Endothelial cell of umbilical vein (primary cell): ENCODE data around the gene DNAH3. TPM values are rescaled to one million over a fixed set of nuclear protein-coding genes. Genes with fewer than 3 reads are reported as not detected.

Experiments used
- BruUV-seq: library from RNA; stranded (reverse); fragments of 400-500 nt; replicated peaks from 2 replicates; lab custom pipeline; 2021; lab: Mats Ljungman, UMichigan
- CTCF ChIA-PET: fragments of 300-600, 350-600 bp; sonication (Branson Sonifier 250); formaldehyde crosslinking; loops from one replicate; lab custom pipeline; 2021; ENCODE audit warnings: antibody characterized with exemption, inconsistent platforms; lab: Charles Lee
- POLR2A ChIA-PET: fragments of 300-600, 350-600 bp; sonication (Branson Sonifier 250); formaldehyde crosslinking; loops from one replicate; lab custom pipeline; 2021; ENCODE audit warnings: antibody characterized with exemption, inconsistent platforms; lab: Charles Lee
- DNase-seq: peaks from one replicate; pipeline ENCODE4 v3.0.0-alpha.2; 2011; ENCODE audit warnings: low read depth, low spot score
- FAIRE-seq: peaks from 2 replicates; lab custom pipeline; 2011; peaks lifted over from hg19 to GRCh38; lab: Jason Lieb, UNC
- H2AFZ ChIP-seq: 2 replicates; pipeline ENCODE4 v1.6.0; 2012; ENCODE audit warnings: low read depth, low read length, control low read depth, inconsistent platforms
- H3K27ac ChIP-seq: 2 replicates; pipeline ENCODE4 v1.5.1; 2011; ENCODE audit warnings: low read depth, mild to moderate bottlenecking, control low read depth, low read length, moderate library complexity; ENCODE audit not compliant: insufficient read depth
- H3K27me3 ChIP-seq, 2 experiments: 2 replicates each; pipeline versions ENCODE4 v1.6.0 to v1.6.1; 2011; ENCODE audit warnings: low read length in 2 of 2, mixed read lengths in 1 of 2; ENCODE audit not compliant: control insufficient read depth in 2 of 2, insufficient read depth in 2 of 2
- H3K36me3 ChIP-seq, 2 experiments: 2 replicates in 1 of 2; 3 replicates in 1 of 2; pipeline ENCODE4 v1.5.1; 2011; ENCODE audit warnings: low read length in 2 of 2, mild to moderate bottlenecking in 1 of 2, moderate library complexity in 1 of 2; ENCODE audit not compliant: control insufficient read depth in 2 of 2, insufficient read depth in 2 of 2; ENCODE audit errors: extremely low read depth in 1 of 2
- H3K4me1 ChIP-seq: 3 replicates; pipeline ENCODE4 v1.5.1; 2011; ENCODE audit warnings: mild to moderate bottlenecking, low read length; ENCODE audit not compliant: control insufficient read depth, insufficient read depth; ENCODE audit errors: extremely low read depth
- H3K4me2 ChIP-seq: 2 replicates; pipeline ENCODE4 v1.6.1; 2011; ENCODE audit warnings: low read length, control low read depth, mixed read lengths; ENCODE audit not compliant: insufficient read depth
- H3K4me3 ChIP-seq, 3 experiments: fragments of 200-600 bp in 1 of 3; sonication (generic), shearing (Covaris generic) in 1 of 3; replicated peaks in 1 of 3; 2 replicates each; pipeline ENCODE4 v1.5.1; 2011 to 2016; ENCODE audit warnings: control low read depth in 3 of 3, low read length in 3 of 3, mild to moderate bottlenecking in 2 of 3, inconsistent platforms in 1 of 3, low read depth in 1 of 3, moderate library complexity in 1 of 3; ENCODE audit not compliant: insufficient read depth in 1 of 3
- H3K79me2 ChIP-seq: 2 replicates; pipeline ENCODE4 v1.6.0; 2012; ENCODE audit warnings: low read length, inconsistent platforms; ENCODE audit not compliant: control insufficient read depth, insufficient read depth
- H3K9ac ChIP-seq: replicated peaks from 2 replicates; pipeline ENCODE3; 2011; ENCODE audit warnings: low read length, control low read depth; ENCODE audit not compliant: insufficient read depth; ENCODE audit errors: extremely low read depth
- H3K9me1 ChIP-seq: replicated peaks from 3 replicates; pipeline ENCODE4 v1.6.0; 2011; ENCODE audit warnings: mild to moderate bottlenecking, low read length; ENCODE audit not compliant: control insufficient read depth, insufficient read depth; ENCODE audit errors: extremely low read depth
- H3K9me3 ChIP-seq: replicated peaks from 2 replicates; pipeline ENCODE4 v1.5.1; 2012; ENCODE audit warnings: low read length, inconsistent platforms; ENCODE audit not compliant: control insufficient read depth, insufficient read depth
- H4K20me1 ChIP-seq: replicated peaks from 2 replicates; pipeline ENCODE3; 2011; ENCODE audit warnings: mild to moderate bottlenecking, low read length; ENCODE audit not compliant: control insufficient read depth, insufficient read depth; ENCODE audit errors: extremely low read depth
- CTCF ChIP-seq, 2 donors: IDR thresholded peaks; 1 replicate in 1 of 2; 2 replicates in 1 of 2; pipeline ENCODE4 v1.5.1; 2011; ENCODE audit warnings: low read length in 2 of 2, mild to moderate bottlenecking in 2 of 2, moderate library complexity in 2 of 2, control low read depth in 1 of 2, inconsistent platforms in 1 of 2, low read depth in 1 of 2; ENCODE audit not compliant: insufficient read depth in 1 of 2; ENCODE audit errors: extremely low read depth in 1 of 2
- EZH2 ChIP-seq: IDR thresholded peaks from 2 replicates; pipeline ENCODE4 v1.6.1; 2012; ENCODE audit warnings: borderline replicate concordance, low read depth, mild to moderate bottlenecking, moderate library complexity, low read length, inconsistent platforms; ENCODE audit not compliant: severe bottlenecking
- FOS ChIP-seq: IDR thresholded peaks from 2 replicates; pipeline ENCODE4 v1.6.1; 2011; ENCODE audit warnings: mild to moderate bottlenecking, low read length, moderate library complexity, borderline replicate concordance; ENCODE audit not compliant: insufficient read depth
- GATA2 ChIP-seq: IDR thresholded peaks from 2 replicates; pipeline ENCODE4 v1.7.0; 2011; ENCODE audit warnings: low read depth, mild to moderate bottlenecking, moderate library complexity, mixed read lengths, low read length; ENCODE audit not compliant: insufficient read length, insufficient read depth
- JUN ChIP-seq: IDR thresholded peaks from 2 replicates; pipeline ENCODE4 v1.6.1; 2011; ENCODE audit warnings: borderline replicate concordance, low read depth; ENCODE audit not compliant: insufficient read length, insufficient read depth
- MAX ChIP-seq: IDR thresholded peaks from 2 replicates; pipeline ENCODE4 v1.6.1; 2011; ENCODE audit not compliant: insufficient read depth, insufficient read length
- MYC ChIP-seq: IDR thresholded peaks from one replicate; pipeline ENCODE4 v1.6.1; 2011; ENCODE audit warnings: mild to moderate bottlenecking, low read depth, low read length
- POLR2A ChIP-seq: IDR thresholded peaks from 2 replicates; pipeline ENCODE4 v1.6.1; 2012; ENCODE audit warnings: low read depth, mild to moderate bottlenecking, control low read depth, low read length
- POLR2AphosphoS5 ChIP-seq: IDR thresholded peaks from 2 replicates; pipeline ENCODE4 v1.6.1; 2012; ENCODE audit warnings: low read depth, mild to moderate bottlenecking, control low read depth, low read length, moderate library complexity; ENCODE audit not compliant: insufficient read depth
- dilution Hi-C: fragments of 300-500 bp; cut with MboI; formaldehyde crosslinking; loops from one replicate; pipeline ENCODE4 v1.15.0; 2019; ENCODE audit warnings: low sequenced_read_pairs; ENCODE audit not compliant: extremely low pct_ligation_motif_present
- intact Hi-C: fragments of 100-400 bp; cut with micrococcal nuclease; formaldehyde crosslinking; loops from one replicate; pipeline ENCODE4 v1.10.0; 2022
- polyA plus RNA-seq, 4 experiments: library from polyadenylated mRNA; depleted of rRNA in 3 of 4; stranded (reverse) in 3 of 4; unstranded in 1 of 4; fragments of >200 nt; gene quantifications; 2 replicates each; pipeline versions ENCODE4 v1.2.1 to v1.2.3, GENCODE V29; 2011 to 2012; ENCODE audit warnings: missing spikeins in 1 of 4
- total RNA-seq: library from RNA; stranded (reverse); gene quantifications from 2 replicates; pipeline ENCODE4 v1.2.3, GENCODE V29; 2021

Gene DNAH3
- total and polyA plus RNA-seq, 2 donors (not counting 3 experiments of a cell fraction or from before 2014, with no cell fraction given) = not detected

GRCh38 chr16:21162661-21163151 is 12.1 kb upstream of the DNAH3 start:
- TF ChIP-seq POLR2AphosphoS5 (no peak), JUN (no peak), POLR2A (no peak), CTCF (IDR thresholded peaks at IDR 0.05; ENCODE audit: extremely low read depth in 1 of 2, insufficient read depth in 1 of 2, low read depth in 1 of 2, low read length in 2 of 2) (no peak), EZH2 (no peak), MYC (no peak), MAX (no peak), FOS (no peak), GATA2 (no peak)
- Histone ChIP-seq H3K4me3 (no peak overlapping the region), H3K9ac (no peak overlapping the region), H3K4me2 (no peak overlapping the region), H3K4me1 (peaks cover 11% of the 10 kb centered on the region), H3K9me3 (no peaks in the 10 kb centered on the region), H3K9me1 (no peaks in the 10 kb centered on the region), H3K36me3 (peaks cover 4 to 9% of the 10 kb centered on the region in 2 experiments), H3K27me3 (no peaks in the 10 kb centered on the region), H4K20me1 (no peaks in the 10 kb centered on the region), H2AFZ (no peak overlapping the region), H3K79me2 (no peaks in the 10 kb centered on the region), H3K27ac (no peak overlapping the region)
- ChIA-PET POLR2A (no interaction called here), CTCF (interaction anchor here (1.2 to 1.8 kb wide), 3 partner anchors 27 to 138 kb away, joined by 3 to 9 read pairs (median 6); no protein-coding TSS in a partner anchor)
- FAIRE-seq = no peak
- intact Hi-C loops (no loop called here), dilution Hi-C loops (no loop called here)
- no peak for DNase-seq
- no TSS peak for BruUV-seq
